Iris pigment epithelial cell (primary cell): ENCODE results near the gene PLEK2.
"Not testable (repeated sequence)": the region's sequence is repeated elsewhere in the genome, so short reads cannot be mapped to it uniquely, and the experiment has no call there.

ENCODE experiments used
- DNase-seq: peaks from one replicate; pipeline ENCODE4 v3.0.0-alpha.2; 2011; ENCODE audit warnings: low read depth

The PLEK2 gene

GRCh38 chr14:67428501-67429031 lies 16.6 kb upstream of the PLEK2 start:
- DNase-seq, result peak; percentile 87

- peak; percentile 81 for DNase-seq
These were observed 15.1 kb upstream of the PLEK2 start for GRCh38 chr14:67426983-67427606.

- DNase-seq, result no peak
These were observed 14.2 kb upstream of the PLEK2 start for GRCh38 chr14:67426161-67426560.

GRCh38 chr14:67425608-67426007 lies 13.6 kb upstream of the PLEK2 start:
- DNase-seq, result no peak

- no peak for DNase-seq
These were observed 12.6 kb upstream of the PLEK2 start for GRCh38 chr14:67424539-67424938.

- DNase-seq, result no peak
These were observed 11.5 kb upstream of the PLEK2 start for GRCh38 chr14:67423424-67423823.

GRCh38 chr14:67421356-67422224 lies 9.6 kb upstream of the PLEK2 start:
- no peak for DNase-seq

- DNase-seq, result no peak
These were observed 8.3 kb upstream of the PLEK2 start for GRCh38 chr14:67420102-67420739.

- no peak for DNase-seq
These were observed 6.6 kb upstream of the PLEK2 start for GRCh38 chr14:67418401-67419191.

GRCh38 chr14:67417633-67418032 lies 5.7 kb upstream of the PLEK2 start:
- DNase-seq, result peak; percentile 37

GRCh38 chr14:67416810-67417209 lies 4.8 kb upstream of the PLEK2 start:
- DNase-seq, result no peak

GRCh38 chr14:67416085-67416484 lies 4.1 kb upstream of the PLEK2 start:
- no peak for DNase-seq

- DNase-seq, result not testable (repeated sequence)
These were observed 3.6 kb upstream of the PLEK2 start for GRCh38 chr14:67415610-67416009.

- peak; percentile 76 for DNase-seq
These were observed 2.1 kb upstream of the PLEK2 start for GRCh38 chr14:67413806-67414769.

- DNase-seq, result no peak
These were observed 595 bp downstream of the PLEK2 start for GRCh38 chr14:67411370-67411769.

GRCh38 chr14:67410313-67410712 lies 1.7 kb downstream of the PLEK2 start:
- DNase-seq, result no peak

GRCh38 chr14:67409461-67409860 lies 2.5 kb downstream of the PLEK2 start:
- DNase-seq, result no peak

GRCh38 chr14:67408122-67408801 lies 3.7 kb downstream of the PLEK2 start:
- DNase-seq, result not testable (repeated sequence)

- DNase-seq, result no peak
These were observed 6.2 kb downstream of the PLEK2 start for GRCh38 chr14:67405771-67406170.

GRCh38 chr14:67400434-67400833 lies 11.5 kb downstream of the PLEK2 start:
- no peak for DNase-seq
